Neural cell (in vitro differentiated cells): ENCODE results near the gene JDP2. TPM values are rescaled to one million over a fixed set of nuclear protein-coding genes. Genes with fewer than 3 reads are reported as not detected.

Experiments
- H2AFZ ChIP-seq: fragments of 200-600, 300-800 bp; sonication (generic), shearing (Covaris generic); 2 replicates; pipeline ENCODE4 v1.6.0; 2014; ENCODE audit warnings: low read depth, mild to moderate bottlenecking, antibody characterized with exemption, low read length, moderate library complexity
- H3F3A ChIP-seq: fragments of 200-600 bp; shearing (Covaris generic); 2 replicates; pipeline ENCODE4 v1.6.1; 2016; ENCODE audit warnings: mild to moderate bottlenecking, moderate library complexity, mixed read lengths, antibody characterized with exemption, low read length; ENCODE audit not compliant: insufficient read depth, poor library complexity, severe bottlenecking
- H3K27ac ChIP-seq: fragments of 200-600, 300-800 bp; sonication (generic), shearing (Covaris generic); 2 replicates; pipeline ENCODE4 v1.5.1; 2014; ENCODE audit warnings: mild to moderate bottlenecking, low read length, moderate library complexity
- H3K27me3 ChIP-seq: fragments of 300-800, 200-600 bp; sonication (generic), shearing (Covaris generic); 2 replicates; pipeline ENCODE4 v1.6.0; 2014; ENCODE audit warnings: mild to moderate bottlenecking, low read depth, low read length, moderate library complexity; ENCODE audit not compliant: insufficient read depth
- H3K36me3 ChIP-seq: fragments of 300-800, 200-600 bp; sonication (generic), shearing (Covaris generic); 2 replicates; pipeline ENCODE4 v1.5.1; 2014; ENCODE audit warnings: mild to moderate bottlenecking, antibody characterized with exemption, low read length, moderate library complexity; ENCODE audit not compliant: insufficient read depth
- H3K4me2 ChIP-seq: fragments of 300-800, 200-600 bp; sonication (generic), shearing (Covaris generic); 2 replicates; pipeline ENCODE4 v1.6.0; 2014; ENCODE audit warnings: mild to moderate bottlenecking, low read length
- H3K4me3 ChIP-seq: fragments of 300-800, 200-600 bp; sonication (generic), shearing (Covaris generic); 2 replicates; pipeline ENCODE4 v1.5.1; 2014; ENCODE audit warnings: mild to moderate bottlenecking, low read length, moderate library complexity
- H3K79me2 ChIP-seq: fragments of 200-600 bp; shearing (Covaris generic); replicated peaks from 2 replicates; pipeline ENCODE4 v1.6.0; 2014; ENCODE audit warnings: mild to moderate bottlenecking, low read length, moderate library complexity; ENCODE audit not compliant: insufficient read depth
- H3K9ac ChIP-seq: fragments of 300-800, 200-600 bp; sonication (generic), shearing (Covaris generic); 2 replicates; pipeline ENCODE4 v1.6.1; 2016; ENCODE audit warnings: mild to moderate bottlenecking, low read length, mixed read lengths
- H3K9me2 ChIP-seq: fragments of 200-600 bp; shearing (Covaris generic); 2 replicates; pipeline ENCODE4 v1.6.1; 2016; ENCODE audit warnings: mild to moderate bottlenecking, low read length, mixed read lengths; ENCODE audit not compliant: insufficient read depth
- H3K9me3 ChIP-seq: fragments of 200-600, 300-800 bp; sonication (generic), shearing (Covaris generic); 2 replicates; pipeline ENCODE4 v1.6.1; 2016; ENCODE audit warnings: mild to moderate bottlenecking, mixed run types, low read length, moderate library complexity, mixed read lengths
- H4K20me1 ChIP-seq: fragments of 200-600 bp; shearing (Covaris generic); 2 replicates; pipeline ENCODE4 v1.6.1; 2016; ENCODE audit warnings: mild to moderate bottlenecking, mixed run types; ENCODE audit not compliant: insufficient read depth
- CTCF ChIP-seq: fragments of 450-650 bp; IDR thresholded peaks from 2 replicates; pipeline ENCODE4 v1.5.1; 2014; ENCODE audit warnings: antibody characterized with exemption, mild to moderate bottlenecking, moderate library complexity; ENCODE audit not compliant: poor library complexity, severe bottlenecking
- EP300 ChIP-seq: fragments of 450-650 bp; conservative IDR thresholded peaks from 2 replicates; pipeline ENCODE4 v1.6.1; 2014; ENCODE audit warnings: antibody characterized with exemption, mild to moderate bottlenecking, moderate library complexity; ENCODE audit not compliant: poor library complexity, severe bottlenecking
- EZH2 ChIP-seq: fragments of 200-600, 300-800 bp; shearing (Covaris generic), sonication (generic); IDR thresholded peaks from 2 replicates; pipeline ENCODE4 v1.6.1; 2014; ENCODE audit warnings: antibody characterized with exemption, low read length, borderline replicate concordance, mild to moderate bottlenecking; ENCODE audit not compliant: insufficient read depth, poor library complexity, severe bottlenecking
- MXI1 ChIP-seq: fragments of 450-650 bp; conservative IDR thresholded peaks from 2 replicates; pipeline ENCODE4 v1.6.1; 2014; ENCODE audit warnings: antibody characterized with exemption, mild to moderate bottlenecking; ENCODE audit not compliant: poor library complexity, severe bottlenecking
- POLR2AphosphoS5 ChIP-seq: IDR thresholded peaks from 2 replicates; pipeline ENCODE4 v1.6.1; 2012
- RAD21 ChIP-seq: fragments of 450-650 bp; conservative IDR thresholded peaks from 2 replicates; pipeline ENCODE4 v1.6.1; 2014; ENCODE audit warnings: antibody characterized with exemption, mild to moderate bottlenecking, moderate library complexity
- REST ChIP-seq: IDR thresholded peaks from 2 replicates; pipeline ENCODE4 v1.6.1; 2012; ENCODE audit warnings: borderline replicate concordance
- SMC3 ChIP-seq: fragments of 450-650 bp; conservative IDR thresholded peaks from 2 replicates; pipeline ENCODE4 v1.6.1; 2014; ENCODE audit warnings: antibody characterized with exemption, mild to moderate bottlenecking, moderate library complexity; ENCODE audit not compliant: poor library complexity
- TAF1 ChIP-seq: IDR thresholded peaks from 2 replicates; pipeline ENCODE4 v1.6.1; 2012; ENCODE audit warnings: low read depth
- polyA plus RNA-seq: library from polyadenylated mRNA; depleted of rRNA; stranded (reverse); fragments of >200 nt; gene quantifications from 2 replicates; pipeline ENCODE4 v1.2.3, GENCODE V29; 2014

The JDP2 gene
- polyA plus RNA-seq, 1 donor from 2014 or later, result 20.3 TPM

- H4K20me1 ChIP-seq, result no peaks in the 10 kb centered on the region
- H3K9me2 ChIP-seq, result no peaks in the 10 kb centered on the region
- no peaks in the 10 kb centered on the region for H3F3A ChIP-seq
- H3K9me3 ChIP-seq, result no peaks in the 10 kb centered on the region
- TF ChIP-seq TAF1, result no peak
- TF ChIP-seq RAD21, result no peak
- no peak for TF ChIP-seq EP300
- TF ChIP-seq CTCF, result no peak
- no peak for TF ChIP-seq POLR2AphosphoS5
- no peak for TF ChIP-seq SMC3
- TF ChIP-seq EZH2, result no peak
- no peak for TF ChIP-seq MXI1
- TF ChIP-seq REST, result no peak
- H3K79me2 ChIP-seq, result no peaks in the 10 kb centered on the region
- no peak overlapping the region for H2AFZ ChIP-seq
- H3K36me3 ChIP-seq, result no peaks in the 10 kb centered on the region
- H3K27ac ChIP-seq, result no peak overlapping the region
- H3K27me3 ChIP-seq, result no peaks in the 10 kb centered on the region
- no peak overlapping the region for H3K9ac ChIP-seq
- H3K4me2 ChIP-seq, result no peak overlapping the region
- H3K4me3 ChIP-seq, result no peak overlapping the region
Measured at GRCh38 chr14:75437201-75438143, 9.7 kb downstream of the JDP2 start.

GRCh38 chr14:75438486-75439080 lies 10.8 kb downstream of the JDP2 start:
- H3K27ac ChIP-seq, result no peak overlapping the region

More at GRCh38 chr14:75438486-75439080, 10.8 kb downstream of the JDP2 start:
- TF ChIP-seq CTCF, result no peak
- no peak for TF ChIP-seq POLR2AphosphoS5
- no peak for TF ChIP-seq EP300
- TF ChIP-seq MXI1, result no peak
- TF ChIP-seq EZH2, result no peak
- no peak for TF ChIP-seq SMC3
- no peak for TF ChIP-seq REST
- TF ChIP-seq RAD21, result no peak
- TF ChIP-seq TAF1, result no peak
- H3K9me2 ChIP-seq, result no peaks in the 10 kb centered on the region
- no peak overlapping the region for H2AFZ ChIP-seq
- no peak overlapping the region for H3K4me3 ChIP-seq
- no peaks in the 10 kb centered on the region for H3K9me3 ChIP-seq
- no peaks in the 10 kb centered on the region for H3K79me2 ChIP-seq
- no peak overlapping the region for H3K4me2 ChIP-seq
- no peaks in the 10 kb centered on the region for H3K36me3 ChIP-seq
- no peaks in the 10 kb centered on the region for H4K20me1 ChIP-seq
- no peaks in the 10 kb centered on the region for H3F3A ChIP-seq
- H3K9ac ChIP-seq, result no peak overlapping the region
- H3K27me3 ChIP-seq, result no peaks in the 10 kb centered on the region
